ENCODE measurements around the gene PPP3CB. TPM values are rescaled to one million over a fixed set of nuclear protein-coding genes. Genes with fewer than 3 reads are reported as not detected.

PPP3CB gene
- 8.3 and 16.9 TPM in 2 replicates for total RNA-seq (2014; rRNA removed; shearing (Covaris generic))

DNA sequence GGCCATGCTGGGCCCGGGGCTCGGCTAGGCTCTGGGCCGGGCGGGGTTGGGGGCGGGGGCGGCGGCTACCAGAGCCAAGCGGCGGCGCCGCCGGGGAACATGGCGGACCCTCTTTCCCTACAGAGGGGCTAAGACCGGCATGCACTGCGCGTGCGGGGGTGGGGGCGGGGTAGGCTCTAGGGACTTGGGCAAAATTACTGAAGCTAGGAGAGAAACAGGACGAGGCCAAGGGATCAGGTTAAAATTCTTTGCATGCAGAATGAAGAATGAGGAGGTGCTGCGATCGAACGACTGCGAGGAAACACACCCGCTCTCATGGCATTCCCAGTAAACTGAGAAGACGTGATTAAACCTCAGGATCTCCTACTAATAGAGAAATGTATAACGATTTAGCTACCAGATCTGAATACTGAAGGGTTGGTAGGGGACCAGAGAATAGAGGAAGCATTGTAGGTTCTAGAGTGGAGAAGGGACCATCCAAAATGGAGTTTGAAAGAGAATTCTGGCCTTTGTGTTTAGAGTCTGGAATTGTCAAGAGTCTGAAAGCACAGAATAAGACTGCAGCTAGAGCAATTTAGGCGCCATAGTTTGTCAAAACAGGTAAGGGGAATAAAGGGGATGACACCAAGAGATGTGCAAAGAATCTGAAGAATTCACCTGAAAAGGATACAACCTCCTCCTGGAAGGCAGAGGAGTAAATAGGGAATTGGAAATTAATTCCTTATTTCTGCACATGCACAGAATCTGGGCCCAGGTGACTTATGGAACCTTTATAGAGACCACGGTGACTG lies at the start of gene PPP3CB:
Gene PPP3CB (minus strand): TSS at position 141 of the 791 bp plus-strand sequence. CDS start 135 bp downstream, at position 6.
- DNase-seq (ENCODE audit: low read depth): peak; percentile 92

DNA sequence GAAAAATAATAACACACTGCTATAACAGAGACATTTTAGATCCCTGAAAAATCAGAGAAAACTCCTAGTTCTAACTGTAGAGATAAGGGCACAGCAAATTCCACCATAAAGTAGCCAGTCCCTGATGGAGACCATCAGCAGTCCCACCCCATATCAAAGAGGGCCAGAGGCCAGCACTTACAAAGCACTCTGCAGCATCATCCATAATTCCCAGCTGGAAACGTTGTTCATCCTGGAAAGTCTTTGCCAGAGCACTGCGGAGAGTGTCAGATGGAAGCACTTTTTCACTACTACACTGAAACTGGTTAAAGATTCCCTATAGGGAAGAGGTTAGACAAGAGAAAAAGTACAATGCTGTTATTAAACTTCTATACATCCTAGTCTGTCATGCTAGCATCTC lies 49.5 kb upstream of the PPP3CB start:
- DNase-seq (ENCODE audit: low read depth): no peak

GRCh38 chr10:73537709-73538108 lies 41.9 kb upstream of the PPP3CB start:
- no peak for DNase-seq (ENCODE audit: low read depth)

DNA sequence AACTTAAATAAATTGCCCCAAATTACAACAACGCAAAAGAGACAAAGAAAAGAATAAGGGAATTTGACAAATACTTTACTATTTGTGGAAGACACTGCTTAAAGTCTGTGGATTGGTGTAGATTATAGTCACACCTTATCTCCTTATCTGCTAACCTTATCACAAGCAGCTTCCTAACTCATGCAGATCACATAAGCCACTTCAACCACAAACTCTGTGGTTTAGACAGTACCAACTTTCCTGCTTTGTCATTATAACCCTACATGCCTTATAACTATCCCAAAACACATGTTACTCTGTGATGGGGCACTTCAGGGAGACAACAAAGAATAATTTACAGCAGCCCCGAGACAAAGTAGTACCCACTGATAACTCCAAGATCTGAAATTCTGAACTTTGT lies 41.5 kb upstream of the PPP3CB start:
- DNase-seq (ENCODE audit: low read depth): no peak

DNA sequence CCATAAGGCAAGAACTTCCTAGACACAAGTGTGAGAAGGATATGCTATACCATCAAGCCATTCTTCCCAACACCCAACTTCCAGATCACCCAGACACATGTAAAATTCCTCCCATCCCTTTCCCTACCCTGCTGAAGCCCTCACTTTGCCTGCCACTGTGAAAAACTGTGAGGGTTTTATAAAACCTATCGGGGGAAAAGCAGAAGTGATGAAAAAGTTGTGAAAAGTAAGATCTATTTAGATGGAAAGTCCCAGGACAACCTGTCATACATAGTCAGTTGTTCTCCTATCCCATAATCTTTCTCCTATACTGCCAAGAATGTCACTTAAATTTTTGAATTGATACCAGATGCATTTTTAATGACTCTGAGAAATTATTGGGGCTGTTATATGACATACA lies 39.0 kb upstream of the PPP3CB start:
- no peak for DNase-seq (ENCODE audit: low read depth)

DNA sequence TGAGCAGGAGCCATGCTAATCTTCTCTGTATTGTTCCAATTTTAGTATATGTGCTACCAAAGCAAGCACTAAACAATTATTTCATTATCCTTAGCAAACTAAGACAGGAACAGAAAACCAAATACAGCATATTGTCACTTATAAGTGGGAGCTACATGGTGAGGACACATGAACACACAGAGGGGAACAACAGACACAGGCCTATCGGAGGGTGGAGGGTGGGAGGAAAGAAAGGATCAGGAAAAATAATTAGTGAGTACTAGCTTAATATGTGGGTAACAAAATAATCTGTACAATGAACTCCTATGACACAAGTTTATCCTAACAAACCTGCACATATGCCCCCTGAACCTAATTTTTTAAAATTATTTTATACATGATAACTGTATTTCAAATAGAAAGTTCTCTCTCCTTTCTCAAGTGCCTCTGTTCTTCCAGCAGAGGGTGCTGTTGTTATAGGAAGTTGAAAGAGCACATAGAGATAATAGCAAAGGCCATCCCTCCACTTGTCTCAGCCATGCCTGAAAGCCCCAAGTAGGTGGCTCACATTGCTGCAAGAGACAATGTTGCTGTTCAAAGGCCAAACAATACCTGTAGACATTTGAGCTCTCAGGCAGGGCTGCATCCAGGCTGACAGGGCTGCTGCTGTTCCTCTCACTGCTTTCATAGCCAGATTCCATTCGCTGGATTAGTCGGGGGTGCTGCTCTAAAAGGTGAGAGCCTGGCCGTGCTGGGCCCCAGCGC lies 33.4 kb upstream of the PPP3CB start:
- peak; percentile 77 for DNase-seq (ENCODE audit: low read depth)

DNA sequence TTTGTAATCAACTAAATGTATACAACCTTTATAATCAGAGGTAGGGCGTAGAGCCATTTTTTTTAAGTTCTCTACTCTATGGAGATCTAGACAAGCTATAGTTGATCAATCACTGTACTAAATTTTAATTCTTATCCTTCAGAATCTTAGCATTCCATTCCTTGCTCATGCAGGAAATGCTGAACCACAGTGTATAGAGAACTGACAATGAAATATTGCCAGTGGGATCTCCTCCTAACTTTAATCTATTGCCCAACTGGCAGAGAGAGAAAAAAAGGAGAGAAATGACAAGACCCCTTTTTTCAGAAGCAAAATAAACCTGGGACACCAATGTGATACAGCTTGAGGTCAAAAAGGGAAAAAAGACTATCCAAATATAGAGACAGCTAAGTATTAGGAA lies 26.4 kb upstream of the PPP3CB start:
- DNase-seq (ENCODE audit: low read depth): peak; percentile 29

DNA sequence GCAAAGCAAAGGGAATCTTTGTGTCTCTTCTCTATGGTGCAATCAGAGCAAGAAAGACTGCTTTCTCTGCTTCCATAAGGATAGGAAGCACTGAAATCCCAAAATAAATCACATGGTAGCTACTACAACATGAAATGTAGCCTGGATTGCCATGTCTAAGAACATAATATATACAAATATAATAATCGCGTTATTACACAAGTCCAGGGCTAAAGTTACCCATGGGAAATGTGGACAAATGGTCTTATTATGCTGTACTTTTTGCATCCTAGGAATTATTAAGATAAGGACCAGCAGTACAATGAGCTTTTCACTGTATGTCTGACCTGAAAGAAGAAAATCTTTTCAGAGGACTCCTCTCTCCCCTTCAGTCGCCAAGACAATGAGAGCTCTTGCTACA lies 23.5 kb upstream of the PPP3CB start:
- DNase-seq (ENCODE audit: low read depth): no peak

DNA sequence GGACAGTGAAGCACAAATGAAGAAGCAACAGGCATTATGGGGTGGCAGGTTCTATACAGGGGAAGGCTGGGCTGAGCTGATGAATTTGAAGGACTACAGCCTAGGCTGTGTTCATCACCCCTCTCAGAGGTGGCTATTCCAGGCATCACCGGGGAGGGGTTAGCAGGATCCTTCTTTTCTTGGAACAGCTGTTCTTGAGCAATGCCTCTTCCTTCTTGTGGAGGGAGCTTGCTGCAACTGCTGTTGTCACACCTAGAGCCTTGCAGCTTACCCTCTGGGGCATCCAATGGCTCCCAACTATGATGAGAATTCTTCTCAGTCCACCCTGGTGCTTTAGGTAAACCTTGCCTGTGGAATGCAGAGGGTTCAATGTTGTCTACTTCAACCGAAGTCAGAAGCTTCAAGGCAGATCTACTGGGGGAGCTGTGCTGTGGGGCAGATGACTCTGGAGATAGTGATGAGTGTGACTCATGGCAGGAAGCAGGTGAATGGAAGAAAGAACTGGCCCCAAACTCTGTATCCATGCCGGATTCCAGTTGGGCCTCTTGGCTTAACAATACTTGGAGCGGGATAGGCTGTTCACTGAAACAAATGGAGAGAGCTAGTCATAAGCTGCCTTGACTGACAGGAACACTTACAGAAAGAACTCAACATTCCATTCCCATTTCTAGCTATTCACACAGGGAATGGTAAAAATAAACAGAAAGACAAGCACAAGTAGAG lies 21.5 kb upstream of the PPP3CB start:
- DNase-seq (ENCODE audit: low read depth): peak; percentile 29

DNA sequence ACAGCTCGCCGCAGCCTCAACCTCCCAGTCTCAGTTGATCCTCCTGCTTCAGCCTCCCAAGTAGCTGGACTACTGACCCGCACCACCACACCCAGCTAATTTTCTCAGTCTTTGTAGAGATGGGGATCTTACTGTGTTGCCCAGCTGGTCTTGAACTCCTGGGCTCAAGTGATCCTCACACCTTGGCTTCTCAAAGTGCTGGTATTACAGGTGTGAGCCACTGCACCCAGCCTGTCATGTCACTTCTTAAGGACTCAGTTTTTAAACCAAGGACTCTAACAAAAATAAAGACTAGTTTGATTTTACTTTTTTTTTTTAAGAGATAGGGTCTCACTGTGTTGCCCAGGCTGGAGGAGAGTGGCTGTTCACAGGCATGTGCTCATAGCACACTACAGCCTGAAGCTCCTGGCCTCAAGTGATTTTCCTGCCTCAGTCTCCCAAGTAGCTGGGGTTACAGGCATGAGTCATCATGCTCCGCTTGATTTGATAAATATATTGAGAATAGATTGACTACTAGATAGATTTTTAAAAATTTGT lies 16.5 kb upstream of the PPP3CB start:
- DNase-seq (ENCODE audit: low read depth): no peak

GRCh38 chr10:73509695-73510094 lies 13.9 kb upstream of the PPP3CB start:
- DNase-seq (ENCODE audit: low read depth): no peak

- DNase-seq (ENCODE audit: low read depth): peak; percentile 31
Measured at GRCh38 chr10:73506491-73506890, 10.7 kb upstream of the PPP3CB start.

DNA sequence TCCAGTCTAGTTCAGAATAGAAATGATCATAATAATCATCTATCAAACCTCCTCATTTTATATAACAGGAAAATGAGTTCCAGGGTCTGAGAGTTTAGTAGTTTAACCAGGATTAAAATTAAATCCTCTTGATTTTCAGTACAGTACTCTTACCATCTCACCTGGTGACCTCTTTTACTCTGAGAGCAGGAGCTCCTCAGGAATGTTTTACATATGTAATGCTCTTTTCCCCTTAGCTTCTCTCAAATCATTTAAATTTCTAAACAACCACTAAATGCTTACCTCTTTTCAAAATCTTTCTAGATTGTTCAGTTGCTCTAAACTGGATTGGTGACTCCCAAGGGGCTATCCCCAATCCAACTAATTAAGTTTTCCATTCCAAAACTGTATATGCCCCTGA lies 10.2 kb upstream of the PPP3CB start:
- no peak for DNase-seq (ENCODE audit: low read depth)

GRCh38 chr10:73503037-73503436 lies 7.2 kb upstream of the PPP3CB start:
- no peak for DNase-seq (ENCODE audit: low read depth)

DNA sequence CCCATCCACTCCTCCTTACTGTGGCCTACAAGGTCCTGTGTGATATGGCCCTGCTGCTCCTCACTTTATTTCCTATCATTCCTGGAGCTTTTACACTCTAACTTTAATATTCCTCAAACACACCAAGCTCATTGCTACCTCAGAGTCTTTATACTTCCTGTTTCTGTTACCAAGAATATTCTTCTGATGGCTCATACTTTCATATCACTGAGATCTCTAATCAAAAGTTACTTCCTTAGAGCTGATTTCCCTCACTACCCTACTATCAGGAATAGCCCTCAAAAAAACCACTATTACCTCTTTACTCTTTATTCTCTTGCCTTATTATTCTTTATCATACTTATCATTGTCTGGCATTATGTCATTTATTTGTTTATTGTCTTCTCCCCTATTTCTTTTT lies 5.8 kb upstream of the PPP3CB start:
- peak; percentile 54 for DNase-seq (ENCODE audit: low read depth)

GRCh38 chr10:73497623-73498022 lies 1.8 kb upstream of the PPP3CB start:
- no peak for DNase-seq (ENCODE audit: low read depth)

DNA sequence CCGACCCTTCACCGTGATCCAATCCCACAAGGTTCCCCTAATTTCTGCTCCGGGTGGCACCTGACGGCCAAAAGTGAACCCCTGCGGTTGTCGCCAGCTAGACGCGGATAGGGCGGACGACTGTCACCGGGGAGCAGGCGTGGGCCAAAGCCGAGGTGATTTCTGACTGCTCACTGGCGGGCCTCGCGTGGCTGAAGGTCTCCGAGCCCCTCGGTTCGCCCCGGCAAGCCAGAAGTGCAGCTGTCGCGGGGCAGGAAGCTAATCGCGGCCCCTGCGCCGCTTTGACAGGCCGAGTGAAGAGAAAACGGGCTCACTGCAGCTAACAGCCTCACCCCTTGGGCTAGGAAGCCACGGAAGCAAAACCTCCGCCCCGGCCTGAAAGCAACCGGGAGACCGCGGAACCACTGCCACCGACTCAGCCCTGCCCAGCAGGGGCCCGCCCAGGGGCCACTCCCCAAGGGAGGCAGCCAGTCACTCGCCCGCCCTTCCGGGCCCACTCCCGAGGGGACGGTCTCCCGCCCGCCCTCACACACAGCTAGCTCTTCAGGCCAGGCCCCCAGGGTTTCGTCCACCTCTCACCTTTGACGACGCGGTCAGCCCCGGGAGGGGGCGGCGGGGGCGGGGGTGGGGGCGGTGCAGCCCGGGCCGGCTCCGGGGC lies 469 bp downstream of the PPP3CB start:
- DNase-seq (ENCODE audit: low read depth): peak; percentile 92

- no peak for DNase-seq (ENCODE audit: low read depth)
Measured at GRCh38 chr10:73494877-73495225, 973 bp downstream of the PPP3CB start.

- DNase-seq (ENCODE audit: low read depth): no peak
Measured at GRCh38 chr10:73494213-73494612, 1.6 kb downstream of the PPP3CB start.

DNA sequence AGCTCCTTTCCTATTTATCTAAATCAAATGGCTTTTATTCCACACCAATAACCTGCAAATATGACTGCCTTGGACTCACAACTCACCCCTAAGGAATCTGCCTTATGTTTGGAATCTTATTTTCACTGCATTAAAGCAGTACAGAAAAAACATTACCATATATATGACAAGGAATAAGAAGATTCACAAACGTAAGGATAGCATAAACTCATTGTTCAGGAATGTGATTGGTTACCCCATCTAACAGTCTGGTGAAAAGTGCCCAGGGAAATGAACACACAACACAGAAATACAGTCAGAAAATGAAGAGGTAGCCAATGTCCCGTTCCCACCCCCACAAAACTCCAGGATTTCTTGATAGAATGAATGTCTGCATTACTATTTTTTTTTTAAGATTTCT lies 2.0 kb downstream of the PPP3CB start:
- peak; percentile 17 for DNase-seq (ENCODE audit: low read depth)

DNA sequence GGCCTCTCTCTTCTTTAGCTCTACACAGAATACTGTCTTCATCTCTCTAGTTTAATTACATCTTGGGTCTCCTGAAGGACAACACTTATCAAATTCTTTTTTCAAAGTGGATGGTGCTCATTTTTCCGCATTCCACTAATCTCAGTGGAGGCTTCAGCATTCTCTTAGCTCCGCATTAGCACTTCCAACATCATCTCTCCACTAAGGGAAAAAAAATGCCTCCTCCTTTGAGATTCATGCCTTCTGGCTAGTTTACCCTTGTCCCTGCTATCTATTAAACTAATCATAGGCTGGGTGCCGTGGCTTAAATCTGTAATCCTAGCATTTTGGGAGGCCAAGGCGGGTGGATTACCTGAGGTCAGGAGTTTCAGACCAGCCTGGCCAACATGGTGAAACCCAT lies 9.2 kb downstream of the PPP3CB start:
- no peak for DNase-seq (ENCODE audit: low read depth)

GRCh38 chr10:73485320-73485719 lies 10.5 kb downstream of the PPP3CB start:
- DNase-seq (ENCODE audit: low read depth): no peak

Measured in M059J (cell line).